Activated CD8-positive, alpha-beta T cell treated with anti-CD3 and anti-CD28 coated beads, Interleukin-2, amount 10 ng/mL, durations not matched to agents 7 days and 5 days (primary cell): ENCODE measurements around the gene FAM78B. TPM values are rescaled to one million over a fixed set of nuclear protein-coding genes. Genes with fewer than 3 reads are reported as not detected.

ENCODE experiments used
- ATAC-seq: fragments of 150-1000 bp; cut with Tn5 transposase; one replicate; pipeline ENCODE4 v1.10.0; 2021; ENCODE audit warnings: moderate library complexity
- CTCF ChIA-PET: fragments of 350-600 bp; sonication (Branson Sonifier 250); formaldehyde crosslinking; loops from one replicate; lab custom pipeline; 2021; ENCODE audit warnings: antibody characterized with exemption; lab: Charles Lee
- POLR2A ChIA-PET: fragments of 350-600 bp; sonication (Branson Sonifier 250); formaldehyde crosslinking; loops from one replicate; lab custom pipeline; 2021; ENCODE audit warnings: antibody characterized with exemption; lab: Charles Lee
- DNase-seq: peaks from one replicate; pipeline ENCODE4 v3.0.0-alpha.2; 2020
- H3K27ac Mint-ChIP-seq: one replicate; pipeline ENCODE4 v1.8.0; 2021; ENCODE audit warnings: mild to moderate bottlenecking, mixed read lengths
- H3K27me3 Mint-ChIP-seq: one replicate; pipeline ENCODE4 v1.8.0; 2021; ENCODE audit warnings: low read depth, mixed read lengths
- H3K36me3 Mint-ChIP-seq: one replicate; pipeline ENCODE4 v1.8.0; 2021; ENCODE audit warnings: low read depth, mixed read lengths
- H3K4me1 Mint-ChIP-seq: one replicate; pipeline ENCODE4 v1.8.0; 2021; ENCODE audit warnings: low read depth, mixed read lengths
- H3K4me3 Mint-ChIP-seq: one replicate; pipeline ENCODE4 v1.8.0; 2021; ENCODE audit warnings: mild to moderate bottlenecking, mixed read lengths
- H3K9me3 Mint-ChIP-seq: one replicate; pipeline ENCODE4 v1.8.0; 2022; ENCODE audit warnings: mixed read lengths; ENCODE audit not compliant: insufficient read depth
- total RNA-seq, 2 experiments: library from RNA; stranded (reverse); gene quantifications; one replicate each; pipeline ENCODE4 v1.2.3, GENCODE V29; 2021

The FAM78B gene
- total RNA-seq, 2 experiments from 2014 or later = 0.16 to 0.18 TPM

- Mint-ChIP-seq H3K27ac (no peak overlapping the region), H3K9me3 (no peaks in the 10 kb centered on the region), H3K36me3 (no peaks in the 10 kb centered on the region), H3K4me3 (no peak overlapping the region), H3K27me3 (no peaks in the 10 kb centered on the region), H3K4me1 (no peaks in the 10 kb centered on the region)
- DNase-seq (no peak), ATAC-seq (no peak)
- POLR2A ChIA-PET = no interaction called here
- CTCF ChIA-PET = no interaction called here
These were observed 9.6 kb upstream of the FAM78B start for GRCh38 chr1:166176416-166176815.

DNA sequence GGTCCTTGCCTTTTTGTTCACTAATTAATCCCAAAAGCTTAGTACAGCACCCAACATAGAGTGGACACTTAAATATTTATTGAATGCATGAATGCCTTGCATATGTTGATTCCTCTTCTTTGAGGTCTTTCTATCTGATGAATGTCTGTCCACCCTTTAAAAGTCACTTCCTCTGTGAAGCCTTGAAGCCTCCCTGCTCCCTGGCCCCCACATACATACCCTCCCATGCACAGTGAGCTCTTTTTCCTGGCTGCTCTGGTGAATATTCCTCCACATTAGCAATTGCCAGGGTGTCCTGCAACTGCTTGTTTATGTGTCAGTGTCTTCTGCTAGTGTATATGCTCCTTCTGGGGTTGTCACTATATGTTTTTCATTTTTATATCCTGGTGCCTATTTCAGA is 8.2 kb upstream of the FAM78B start:
- Mint-ChIP-seq H3K27me3 (no peaks in the 10 kb centered on the region), H3K36me3 (no peaks in the 10 kb centered on the region), H3K9me3 (no peaks in the 10 kb centered on the region), H3K27ac (no peak overlapping the region), H3K4me1 (no peaks in the 10 kb centered on the region), H3K4me3 (no peak overlapping the region)
- CTCF ChIA-PET = no interaction called here
- DNase-seq = no peak
- POLR2A ChIA-PET = no interaction called here
- no peak for ATAC-seq

GRCh38 chr1:166174108-166174507 is 7.3 kb upstream of the FAM78B start:
- no peaks in the 10 kb centered on the region for H3K9me3 Mint-ChIP-seq
- DNase-seq (no peak), ATAC-seq (no peak)
- POLR2A ChIA-PET = no interaction called here
- no peaks in the 10 kb centered on the region for H3K4me1 Mint-ChIP-seq
- no peak overlapping the region for H3K27ac Mint-ChIP-seq
- CTCF ChIA-PET = no interaction called here
- no peaks in the 10 kb centered on the region for H3K36me3 Mint-ChIP-seq
- H3K4me3 Mint-ChIP-seq = no peak overlapping the region
- H3K27me3 Mint-ChIP-seq = peaks cover 3% of the 10 kb centered on the region

DNA sequence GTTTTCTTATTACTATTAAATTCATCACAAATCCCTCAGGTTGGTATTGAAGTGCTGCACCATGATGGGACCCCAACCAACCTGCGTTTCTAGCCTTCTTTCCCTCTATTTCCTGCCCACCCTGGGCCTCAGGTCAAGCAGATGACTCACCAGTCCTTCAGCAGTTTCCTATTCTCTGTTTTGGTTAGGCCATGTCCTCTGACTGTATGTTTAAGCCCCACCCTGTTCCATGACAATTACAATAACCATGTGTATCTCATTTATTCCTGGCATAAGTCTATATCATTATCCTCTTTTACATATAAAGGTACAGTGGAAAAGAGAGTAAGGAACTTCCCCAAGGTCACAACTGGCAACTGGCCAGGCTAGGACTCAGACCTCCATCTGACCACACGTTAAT is 5.3 kb upstream of the FAM78B start:
- Mint-ChIP-seq H3K9me3 (no peaks in the 10 kb centered on the region), H3K27ac (no peak overlapping the region), H3K4me1 (peaks cover 3% of the 10 kb centered on the region), H3K36me3 (no peaks in the 10 kb centered on the region), H3K4me3 (no peak overlapping the region), H3K27me3 (peaks cover 20% of the 10 kb centered on the region)
- CTCF ChIA-PET = interaction anchor here (1.4 kb wide), 1 partner anchor 14 kb away, joined by 3 read pairs; no protein-coding TSS in a partner anchor
- ATAC-seq = no peak
- DNase-seq = no peak
- POLR2A ChIA-PET = no interaction called here

DNA sequence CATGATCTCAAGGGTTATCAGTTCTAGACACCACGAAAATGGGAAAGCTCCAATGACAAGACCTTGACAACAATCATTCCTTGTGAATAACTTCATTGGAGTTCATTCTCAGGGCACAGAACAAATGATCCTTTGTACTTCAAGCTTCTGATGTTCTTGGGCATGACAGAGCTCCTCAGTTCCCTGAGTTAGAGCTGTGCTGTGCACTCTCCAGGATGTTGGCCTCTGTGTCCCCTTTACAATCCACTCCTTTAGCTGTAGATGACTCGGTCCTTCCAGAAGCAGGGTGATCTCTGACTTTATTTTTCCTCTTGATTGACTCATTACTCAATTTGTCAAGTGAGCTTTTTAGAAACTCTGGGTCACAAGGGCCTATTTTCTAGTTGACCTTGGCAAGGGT is 3.9 kb upstream of the FAM78B start:
- POLR2A ChIA-PET = no interaction called here
- ATAC-seq (no peak), DNase-seq (no peak)
- Mint-ChIP-seq H3K27me3 (peaks cover 24% of the 10 kb centered on the region), H3K4me1 (peaks cover 6% of the 10 kb centered on the region), H3K4me3 (no peak overlapping the region), H3K36me3 (no peaks in the 10 kb centered on the region), H3K9me3 (no peaks in the 10 kb centered on the region), H3K27ac (no peak overlapping the region)
- CTCF ChIA-PET = interaction anchor here (1.4 kb wide), 1 partner anchor 16 kb away, joined by 3 read pairs; no protein-coding TSS in a partner anchor

- ChIA-PET CTCF (no interaction called here), POLR2A (no interaction called here)
- no peak overlapping the region for H3K4me3 Mint-ChIP-seq
- H3K4me1 Mint-ChIP-seq = peaks cover 11% of the 10 kb centered on the region
- no peak for DNase-seq
- peaks cover 30% of the 10 kb centered on the region for H3K27me3 Mint-ChIP-seq
- no peak for ATAC-seq
- H3K27ac Mint-ChIP-seq = no peak overlapping the region
- no peaks in the 10 kb centered on the region for H3K9me3 Mint-ChIP-seq
- H3K36me3 Mint-ChIP-seq = no peaks in the 10 kb centered on the region
These were observed 3.3 kb upstream of the FAM78B start for GRCh38 chr1:166170075-166170474.

DNA sequence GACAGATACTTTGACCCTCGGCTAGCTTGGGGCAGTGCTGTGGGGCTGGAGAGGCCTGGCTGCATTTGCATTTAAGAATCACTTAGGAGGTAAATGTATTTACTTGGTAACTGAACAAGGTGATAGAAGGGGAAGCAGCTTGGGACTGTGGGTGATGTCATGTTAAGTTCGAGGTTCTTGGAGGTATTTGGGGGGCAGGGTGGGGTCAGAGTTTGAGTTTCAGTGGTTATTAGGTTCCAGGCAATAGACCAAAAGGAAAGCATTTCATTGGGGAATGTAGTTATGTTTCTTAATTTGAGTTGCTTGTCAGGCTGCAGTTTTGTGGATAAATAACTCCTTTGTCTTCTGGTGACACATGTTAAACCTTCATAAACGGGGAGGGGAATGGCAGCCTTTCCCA is 2.4 kb upstream of the FAM78B start:
- CTCF ChIA-PET = no interaction called here
- Mint-ChIP-seq H3K27ac (no peak overlapping the region), H3K4me1 (peaks cover 15% of the 10 kb centered on the region), H3K4me3 (no peak overlapping the region), H3K36me3 (no peaks in the 10 kb centered on the region), H3K9me3 (no peaks in the 10 kb centered on the region), H3K27me3 (peaks cover 37% of the 10 kb centered on the region)
- ATAC-seq (no peak), DNase-seq (no peak)
- POLR2A ChIA-PET = no interaction called here

DNA sequence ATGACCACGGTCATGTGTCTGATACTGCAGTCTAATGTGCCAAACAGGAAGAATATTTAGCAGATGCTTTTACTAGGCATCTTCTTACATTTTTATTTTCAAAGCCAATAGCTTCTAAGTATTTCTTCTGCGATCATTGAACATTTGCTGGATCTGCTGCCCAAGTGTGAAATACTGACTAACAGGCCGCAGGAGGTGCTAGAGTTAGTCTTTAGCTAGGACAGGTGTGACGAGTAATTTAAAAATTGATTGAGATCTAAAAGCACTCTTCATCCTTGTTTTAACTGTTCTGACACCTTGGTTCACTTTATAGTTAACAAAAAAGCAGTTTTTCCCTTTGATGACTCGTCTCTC is 748 bp upstream of the FAM78B start:
- ChIA-PET POLR2A (no interaction called here), CTCF (interaction anchor here (0.9 kb wide), 1 partner anchor 313 kb away, joined by 3 read pairs; no protein-coding TSS in a partner anchor)
- peak overlapping the region; percentile 56 for H3K4me3 Mint-ChIP-seq
- peaks cover 48% of the 10 kb centered on the region for H3K27me3 Mint-ChIP-seq
- peaks cover 15% of the 10 kb centered on the region for H3K4me1 Mint-ChIP-seq
- no peak overlapping the region for H3K27ac Mint-ChIP-seq
- H3K36me3 Mint-ChIP-seq = no peaks in the 10 kb centered on the region
- no peak for DNase-seq
- no peaks in the 10 kb centered on the region for H3K9me3 Mint-ChIP-seq
- no peak for ATAC-seq

GRCh38 chr1:166166329-166166697 is 488 bp downstream of the FAM78B start:
- POLR2A ChIA-PET = interaction anchor here (0.6 kb wide), 1 partner anchor 508 kb away, joined by 3 read pairs; no protein-coding TSS in a partner anchor

GRCh38 chr1:166165661-166166328 is 1.0 kb downstream of the FAM78B start:
- no peak for DNase-seq
- CTCF ChIA-PET = interaction anchor here (1.3 kb wide), 1 partner anchor 33 kb away, joined by 3 read pairs; no protein-coding TSS in a partner anchor
- Mint-ChIP-seq H3K4me3 (peak overlapping the region; percentile 65), H3K9me3 (no peaks in the 10 kb centered on the region), H3K27ac (no peak overlapping the region), H3K36me3 (no peaks in the 10 kb centered on the region), H3K27me3 (peaks cover 58% of the 10 kb centered on the region), H3K4me1 (peaks cover 15% of the 10 kb centered on the region)
- POLR2A ChIA-PET = no interaction called here
- ATAC-seq = no peak

More at GRCh38 chr1:166166329-166166697, 488 bp downstream of the FAM78B start:
- ATAC-seq (peak; percentile 46), DNase-seq (no peak)
- Mint-ChIP-seq H3K27me3 (peaks cover 58% of the 10 kb centered on the region), H3K4me3 (no peak overlapping the region), H3K36me3 (no peaks in the 10 kb centered on the region), H3K27ac (no peak overlapping the region), H3K9me3 (no peaks in the 10 kb centered on the region), H3K4me1 (peaks cover 15% of the 10 kb centered on the region)
- CTCF ChIA-PET = no interaction called here

- CTCF ChIA-PET = interaction anchor here (0.6 to 1.3 kb wide), 3 partner anchors 32 to 241 kb away, joined by 3 read pairs; no protein-coding TSS in a partner anchor
- peaks cover 15% of the 10 kb centered on the region for H3K4me1 Mint-ChIP-seq
- peak; percentile 33 for DNase-seq
These were observed 1.7 kb downstream of the FAM78B start for GRCh38 chr1:166164995-166165660.

GRCh38 chr1:166164646-166164994 is 2.2 kb downstream of the FAM78B start:
- DNase-seq = no peak
- H3K36me3 Mint-ChIP-seq = no peaks in the 10 kb centered on the region
- peaks cover 58% of the 10 kb centered on the region for H3K27me3 Mint-ChIP-seq
- no peak overlapping the region for H3K4me3 Mint-ChIP-seq
- no peak for ATAC-seq
- peaks cover 15% of the 10 kb centered on the region for H3K4me1 Mint-ChIP-seq
- no peak overlapping the region for H3K27ac Mint-ChIP-seq
- no peaks in the 10 kb centered on the region for H3K9me3 Mint-ChIP-seq
- ChIA-PET CTCF (interaction anchor here (0.6 to 1.3 kb wide), 3 partner anchors 32 to 240 kb away, joined by 3 read pairs; no protein-coding TSS in a partner anchor), POLR2A (no interaction called here)

More at GRCh38 chr1:166164995-166165660, 1.7 kb downstream of the FAM78B start:
- peak overlapping the region; percentile 65 for H3K4me3 Mint-ChIP-seq
- no peaks in the 10 kb centered on the region for H3K9me3 Mint-ChIP-seq
- POLR2A ChIA-PET = no interaction called here
- H3K27ac Mint-ChIP-seq = no peak overlapping the region
- peaks cover 58% of the 10 kb centered on the region for H3K27me3 Mint-ChIP-seq
- H3K36me3 Mint-ChIP-seq = no peaks in the 10 kb centered on the region
- no peak for ATAC-seq
